Tibial nerve (tissue), 3 donors: ENCODE measurements around the gene ZMYND8.

ENCODE experiments used
- CTCF ChIP-seq, 5 experiments: fragments of 200-600 bp in 3 of 5; fragments of 450-650 bp in 2 of 5; sonication (generic) in 3 of 5; IDR thresholded peaks; one replicate each; pipeline ENCODE4 v1.5.1; 2016 to 2019; ENCODE audit warnings: antibody characterized with exemption in 5 of 5, mild to moderate bottlenecking in 3 of 5, moderate library complexity in 2 of 5
- POLR2A ChIP-seq, 2 donors: fragments of 450-650 bp; IDR thresholded peaks; one replicate each; pipeline ENCODE4 v1.6.1; 2017; ENCODE audit warnings: antibody characterized with exemption in 2 of 2, mild to moderate bottlenecking in 2 of 2, moderate library complexity in 2 of 2

DNA sequence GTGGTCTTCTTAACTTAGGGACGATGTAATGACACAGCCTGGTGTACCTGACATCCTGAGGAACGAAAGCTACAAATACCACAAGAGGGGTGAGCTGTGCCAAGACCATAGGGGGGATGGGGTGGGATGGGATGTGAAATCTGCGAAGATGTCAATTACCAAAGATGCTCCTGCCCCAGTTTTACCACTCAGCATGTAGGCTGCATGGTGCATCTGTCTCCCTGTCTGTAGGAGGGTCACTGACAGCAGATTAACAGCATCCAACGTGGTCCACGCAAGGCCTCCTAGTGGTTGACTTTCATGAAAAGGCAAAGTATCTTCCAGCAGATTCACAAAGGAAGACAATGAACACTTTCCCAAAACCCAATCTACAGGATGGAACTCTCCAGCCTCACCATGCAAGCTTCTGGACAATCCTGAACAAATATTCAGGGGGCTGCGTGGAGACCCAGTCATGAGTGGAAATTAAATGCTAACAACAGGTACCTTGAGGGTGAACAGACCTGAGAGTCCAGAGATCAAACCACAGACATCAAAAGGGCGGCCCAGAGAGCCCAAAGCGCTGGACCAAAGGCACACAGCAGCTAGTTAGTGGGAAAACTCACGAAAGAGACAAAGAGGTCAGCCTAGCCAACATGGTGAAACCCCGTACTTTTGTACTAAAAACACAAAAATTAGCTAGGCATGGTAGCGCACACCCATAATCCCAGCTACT lies 44.4 kb downstream of the ZMYND8 start:
- no peak for TF ChIP-seq CTCF (IDR thresholded peaks at IDR 0.05)
- no peak for TF ChIP-seq POLR2A (IDR thresholded peaks at IDR 0.05)
